GM12864 (cell line): ENCODE results near the gene ATG2A.

Experiments used
- DNase-seq: peaks from one replicate; pipeline ENCODE4 v3.0.0-alpha.2; 2011; ENCODE audit warnings: low read depth
- H3K4me3 ChIP-seq: 2 replicates; pipeline ENCODE4 v1.5.1; 2011; ENCODE audit warnings: mild to moderate bottlenecking, low read depth, low read length, control low read depth
- CTCF ChIP-seq: IDR thresholded peaks from 2 replicates; pipeline ENCODE4 v1.5.1; 2011; ENCODE audit warnings: low read depth, mild to moderate bottlenecking, moderate library complexity, low read length, control low read depth, inconsistent platforms; ENCODE audit errors: missing control alignments

ATG2A gene

DNA sequence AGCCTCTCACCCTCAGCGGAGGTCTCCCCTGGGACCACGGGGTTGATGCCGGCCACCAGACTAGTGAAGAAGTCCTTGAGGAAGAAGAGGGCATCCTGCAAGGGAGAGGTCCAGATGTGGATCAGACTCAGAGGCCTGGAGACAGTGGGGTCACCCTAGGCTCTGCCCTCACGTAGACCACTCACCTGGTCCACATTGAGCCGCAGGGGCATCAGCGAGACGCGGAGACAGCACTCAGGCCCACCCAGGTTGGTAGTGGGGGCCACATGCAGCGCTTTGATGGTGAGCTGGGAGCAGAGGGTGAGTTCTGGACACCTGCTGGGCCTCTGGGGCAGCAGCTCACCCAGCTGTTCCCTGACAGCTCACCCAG, 18.9 kb downstream of the ATG2A start:
- no peak for DNase-seq
- TF ChIP-seq CTCF: no peak
- no peak overlapping the region for H3K4me3 ChIP-seq

- no peak for DNase-seq
- TF ChIP-seq CTCF: no peak
- no peak overlapping the region for H3K4me3 ChIP-seq
These were observed 19.5 kb downstream of the ATG2A start for GRCh38 chr11:64897381-64898075.

GRCh38 chr11:64896448-64897022, 20.5 kb downstream of the ATG2A start:
- no peak for TF ChIP-seq CTCF
- no peak for DNase-seq
- no peak overlapping the region for H3K4me3 ChIP-seq

DNA sequence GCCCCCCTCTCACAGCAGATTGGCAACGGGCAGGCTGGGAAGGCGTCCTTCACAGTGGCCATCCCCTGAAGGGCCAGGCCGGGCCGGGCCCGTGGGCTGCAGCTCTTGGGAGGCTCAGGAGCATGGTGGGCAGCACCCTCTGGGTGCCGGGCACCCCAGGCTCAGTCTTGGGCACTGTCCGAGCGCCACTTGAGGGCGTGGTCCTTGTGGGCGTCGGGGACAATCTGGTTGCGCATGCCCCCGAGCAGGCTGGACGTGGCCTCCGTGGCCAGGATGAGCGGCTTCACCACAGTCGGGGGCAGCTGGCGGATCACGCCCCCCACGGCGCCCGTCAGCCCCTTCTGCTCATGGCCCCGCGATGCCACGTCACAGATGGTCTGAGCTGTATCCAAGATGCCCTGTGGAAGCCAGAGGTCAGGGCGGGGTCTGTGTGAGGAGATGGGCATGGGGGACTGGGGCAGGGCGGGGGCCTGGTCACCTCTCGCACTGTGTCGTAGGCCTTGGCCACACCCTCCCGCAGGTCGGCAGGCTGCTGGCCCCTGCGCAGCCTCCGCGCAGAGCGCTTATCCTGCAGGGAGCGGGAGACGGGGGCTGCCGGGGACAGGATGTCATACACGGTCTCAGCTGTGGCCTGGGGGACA, 22.1 kb downstream of the ATG2A start:
- TF ChIP-seq CTCF: no peak
- H3K4me3 ChIP-seq: no peak overlapping the region
- DNase-seq: no peak

DNA sequence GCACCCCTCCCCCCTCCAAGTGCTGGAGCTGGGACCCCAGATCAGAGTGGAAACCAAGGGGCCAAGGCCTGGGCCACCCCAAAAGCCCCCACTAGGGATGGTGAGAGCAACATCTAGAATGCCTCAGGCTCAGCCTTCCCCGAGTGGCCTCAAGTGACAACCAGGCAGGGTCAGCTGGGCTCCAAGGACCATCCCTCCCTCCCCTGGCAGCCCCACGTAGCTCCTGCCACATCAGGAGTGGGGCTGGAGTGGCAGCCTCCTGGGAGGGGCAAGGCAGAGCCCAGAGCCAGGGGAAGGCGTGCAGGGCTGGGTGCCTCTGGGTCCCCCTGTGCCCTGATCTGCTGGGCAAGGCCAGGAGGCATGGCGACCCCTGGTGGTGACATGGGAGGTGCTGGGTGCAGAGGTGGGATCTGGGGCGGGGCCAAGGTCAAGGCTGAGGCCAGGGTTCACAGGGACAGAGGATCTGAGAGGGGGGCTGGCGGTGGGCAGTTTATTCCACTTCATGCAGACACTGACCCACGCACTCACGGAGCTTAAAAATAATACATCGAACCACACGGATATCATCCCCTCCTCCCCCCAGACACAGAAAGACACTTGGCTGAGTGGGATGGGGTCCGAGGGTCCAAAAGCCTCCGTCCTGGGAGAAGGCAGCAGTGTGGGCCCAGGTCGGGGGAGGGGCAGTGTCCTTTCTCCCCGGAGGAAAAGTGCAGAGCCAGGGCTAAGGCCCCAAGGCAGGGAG, 22.8 kb downstream of the ATG2A start:
- no peak overlapping the region for H3K4me3 ChIP-seq
- DNase-seq: no peak
- peak; percentile 95 for TF ChIP-seq CTCF

GRCh38 chr11:64893194-64894069, 23.6 kb downstream of the ATG2A start:
- no peak for DNase-seq
- peak; percentile 4 for TF ChIP-seq CTCF
- no peak overlapping the region for H3K4me3 ChIP-seq
